ENCODE data around the gene MRPL20. TPM values are rescaled to one million over a fixed set of nuclear protein-coding genes. Genes with fewer than 3 reads are reported as not detected.
"Not testable (repeated sequence)": the region's sequence is repeated elsewhere in the genome, so short reads cannot be mapped to it uniquely, and the experiment has no call there.

The MRPL20 gene
- total and polyA plus RNA-seq, 9 of the 15 experiments (the other 6 are each of a cell fraction or from before 2014, with no cell fraction given): 180 to 671 (median 229) TPM

DNA sequence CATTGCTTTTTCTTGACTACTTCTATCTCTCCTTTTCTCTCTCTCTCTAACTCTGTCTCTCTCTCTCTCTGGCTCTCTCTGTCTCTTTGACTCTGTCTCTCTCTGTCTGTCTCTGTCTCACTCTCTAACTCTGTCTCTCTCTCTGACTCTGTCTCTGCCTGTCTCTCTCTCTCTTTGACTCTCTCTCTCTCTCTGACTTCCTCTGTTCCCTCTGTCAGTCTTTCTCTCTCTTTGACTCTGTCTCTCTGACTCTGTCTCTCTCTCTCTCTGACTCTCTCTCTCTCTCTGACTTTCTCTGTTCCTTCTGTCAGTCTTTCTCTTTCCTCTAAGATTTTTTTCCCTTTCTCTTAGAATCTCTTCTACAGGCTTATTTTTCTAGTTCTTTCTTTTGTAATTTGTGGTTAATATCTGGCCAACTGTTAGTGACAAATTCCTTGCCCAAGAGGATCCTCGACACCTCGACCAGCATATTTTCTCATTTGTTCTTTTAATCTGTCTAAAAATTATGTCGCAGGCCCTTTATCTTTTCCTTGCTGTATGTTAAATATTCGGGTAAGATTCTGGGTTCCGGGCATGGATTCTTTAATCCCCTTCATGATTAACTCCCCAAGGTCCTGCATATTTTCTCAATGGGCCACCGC, 42.1 kb upstream of the MRPL20 start, which contains the start of gene ATAD3C (continued):
- TF ChIP-seq, protein P1, sequence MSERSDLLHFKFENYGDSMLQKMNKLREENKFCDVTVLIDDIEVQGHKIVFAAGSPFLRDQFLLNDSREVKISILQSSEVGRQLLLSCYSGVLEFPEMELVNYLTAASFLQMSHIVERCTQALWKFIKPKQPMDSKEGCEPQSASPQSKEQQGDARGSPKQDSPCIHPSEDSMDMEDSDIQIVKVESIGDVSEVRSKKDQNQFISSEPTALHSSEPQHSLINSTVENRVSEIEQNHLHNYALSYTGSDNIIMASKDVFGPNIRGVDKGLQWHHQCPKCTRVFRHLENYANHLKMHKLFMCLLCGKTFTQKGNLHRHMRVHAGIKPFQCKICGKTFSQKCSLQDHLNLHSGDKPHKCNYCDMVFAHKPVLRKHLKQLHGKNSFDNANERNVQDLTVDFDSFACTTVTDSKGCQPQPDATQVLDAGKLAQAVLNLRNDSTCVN (CRISPR knock-in tag; IDR thresholded peaks at IDR 0.05): peak; percentile 84
- TF ChIP-seq, protein P2, sequence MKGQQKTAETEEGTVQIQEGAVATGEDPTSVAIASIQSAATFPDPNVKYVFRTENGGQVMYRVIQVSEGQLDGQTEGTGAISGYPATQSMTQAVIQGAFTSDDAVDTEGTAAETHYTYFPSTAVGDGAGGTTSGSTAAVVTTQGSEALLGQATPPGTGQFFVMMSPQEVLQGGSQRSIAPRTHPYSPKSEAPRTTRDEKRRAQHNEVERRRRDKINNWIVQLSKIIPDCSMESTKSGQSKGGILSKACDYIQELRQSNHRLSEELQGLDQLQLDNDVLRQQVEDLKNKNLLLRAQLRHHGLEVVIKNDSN (CRISPR knock-in tag; IDR thresholded peaks at IDR 0.05): no peak
- no peak for TF ChIP-seq CHD1 (IDR thresholded peaks at IDR 0.05; ENCODE audit: low read length)
- TF ChIP-seq, protein P3, sequence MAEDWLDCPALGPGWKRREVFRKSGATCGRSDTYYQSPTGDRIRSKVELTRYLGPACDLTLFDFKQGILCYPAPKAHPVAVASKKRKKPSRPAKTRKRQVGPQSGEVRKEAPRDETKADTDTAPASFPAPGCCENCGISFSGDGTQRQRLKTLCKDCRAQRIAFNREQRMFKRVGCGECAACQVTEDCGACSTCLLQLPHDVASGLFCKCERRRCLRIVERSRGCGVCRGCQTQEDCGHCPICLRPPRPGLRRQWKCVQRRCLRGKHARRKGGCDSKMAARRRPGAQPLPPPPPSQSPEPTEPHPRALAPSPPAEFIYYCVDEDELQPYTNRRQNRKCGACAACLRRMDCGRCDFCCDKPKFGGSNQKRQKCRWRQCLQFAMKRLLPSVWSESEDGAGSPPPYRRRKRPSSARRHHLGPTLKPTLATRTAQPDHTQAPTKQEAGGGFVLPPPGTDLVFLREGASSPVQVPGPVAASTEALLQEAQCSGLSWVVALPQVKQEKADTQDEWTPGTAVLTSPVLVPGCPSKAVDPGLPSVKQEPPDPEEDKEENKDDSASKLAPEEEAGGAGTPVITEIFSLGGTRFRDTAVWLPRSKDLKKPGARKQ (CRISPR knock-in tag; IDR thresholded peaks at IDR 0.05): no peak
- TF ChIP-seq, protein P4, sequence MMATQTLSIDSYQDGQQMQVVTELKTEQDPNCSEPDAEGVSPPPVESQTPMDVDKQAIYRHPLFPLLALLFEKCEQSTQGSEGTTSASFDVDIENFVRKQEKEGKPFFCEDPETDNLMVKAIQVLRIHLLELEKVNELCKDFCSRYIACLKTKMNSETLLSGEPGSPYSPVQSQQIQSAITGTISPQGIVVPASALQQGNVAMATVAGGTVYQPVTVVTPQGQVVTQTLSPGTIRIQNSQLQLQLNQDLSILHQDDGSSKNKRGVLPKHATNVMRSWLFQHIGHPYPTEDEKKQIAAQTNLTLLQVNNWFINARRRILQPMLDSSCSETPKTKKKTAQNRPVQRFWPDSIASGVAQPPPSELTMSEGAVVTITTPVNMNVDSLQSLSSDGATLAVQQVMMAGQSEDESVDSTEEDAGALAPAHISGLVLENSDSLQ (IDR thresholded peaks at IDR 0.05): peak; percentile 38; the same call in 1 of the 2 replicates
- TF ChIP-seq ZBED1 (IDR thresholded peaks at IDR 0.05): no peak
- 0 out of 2 replicates have a peak, but pooled peaks have one; percentile 18 for TF ChIP-seq EHMT2 (IDR thresholded peaks at IDR 0.05)

DNA sequence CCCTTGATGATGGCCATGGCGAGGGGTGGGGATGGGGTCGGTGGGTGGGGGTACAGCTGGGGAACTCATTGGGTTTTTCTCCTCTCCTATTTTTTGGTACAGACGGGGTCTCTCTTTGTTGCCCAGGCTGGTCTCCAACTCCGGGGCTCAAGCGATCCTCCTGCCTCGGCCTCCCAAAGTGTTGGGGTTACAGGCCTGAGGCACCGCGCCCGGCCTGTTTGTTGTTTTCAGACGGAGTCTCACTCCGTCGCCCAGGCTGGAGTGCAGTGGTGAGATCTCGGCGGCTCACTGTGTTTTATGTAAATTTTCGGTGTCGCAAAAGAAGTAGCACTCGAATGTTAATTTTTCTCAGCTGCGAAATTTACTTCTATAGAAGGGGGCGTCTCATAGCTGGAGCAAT, 39.5 kb upstream of the MRPL20 start:
- H3K79me2 ChIP-seq (ENCODE audit: control insufficient read depth, insufficient read depth, low read length); H3K27ac ChIP-seq (ENCODE audit: extremely low read depth, low read depth, low read length); H3K36me3 ChIP-seq (ENCODE audit: control insufficient read depth, insufficient read depth, low read length); H2AFZ ChIP-seq (ENCODE audit: low read depth, low read length); ATAC-seq; H3K4me3 ChIP-seq; H3K27me3 ChIP-seq (ENCODE audit: control insufficient read depth in 2 of 2, insufficient read depth in 2 of 2, low read length in 2 of 2); H3K9ac ChIP-seq (ENCODE audit: insufficient read depth in 1 of 2, low read depth in 2 of 2, low read length in 2 of 2); intact Hi-C loops (cut with micrococcal nuclease); FAIRE-seq; POLR2A ChIA-PET; H3K9me1 ChIP-seq (ENCODE audit: control insufficient read depth, insufficient read depth, low read length); DNase-seq (ENCODE audit: extremely low read depth in 1 of 4, low spot score in 3 of 4); CTCF ChIA-PET (ENCODE audit: low intra/inter-chr PET ratio); BruUV-seq (replicated peaks); H4K20me1 ChIP-seq (replicated peaks; ENCODE audit: control insufficient read depth, insufficient read depth, low read length); H3K4me2 ChIP-seq (ENCODE audit: insufficient read depth, low read length); H3K9me3 ChIP-seq (replicated peaks; ENCODE audit: control insufficient read depth, insufficient read depth, low read depth, low read length): not testable (repeated sequence)
- 70% methylated on average over 13 of the region's 19 CpGs for WGBS (ENCODE audit: insufficient coverage, low coverage, missing lambda C conversion rate)
- peaks cover 0 to 24% of the 10 kb centered on the region in 2 experiments; a peak in 3 of 5 replicates for H3K4me1 ChIP-seq (replicated peaks in 1 of 2; ENCODE audit: control insufficient read depth in 2 of 2, insufficient read depth in 2 of 2, low read length in 2 of 2)
- in situ Hi-C loops (cut with MboI): loop anchor here (5.0 kb wide), 1 partner anchor 51 kb away; no protein-coding TSS in a partner anchor
